Fibroblast of lung (primary cell): ENCODE measurements around the gene WDR12. TPM values are rescaled to one million over a fixed set of nuclear protein-coding genes. Genes with fewer than 3 reads are reported as not detected.
A peak's percentile ranks its signal among the peaks of the same experiment; 100 is the strongest.
"Not testable (repeated sequence)": the region's sequence is repeated elsewhere in the genome, so short reads cannot be mapped to it uniquely, and the experiment has no call there.

ENCODE experiments used
- DNase-seq, 2 donors: peaks; one replicate each; pipeline versions ENCODE4 v3.0.0 to v3.0.0-alpha.2; 2010; ENCODE audit warnings: low read depth in 2 of 2
- H2AFZ ChIP-seq: 2 replicates; pipeline ENCODE4 v1.5.1; 2012; ENCODE audit warnings: low read length, control low read depth, inconsistent platforms
- H3K27ac ChIP-seq: 2 replicates; pipeline ENCODE4 v1.5.1; 2011; ENCODE audit warnings: low read length, control low read depth; ENCODE audit not compliant: insufficient read depth
- H3K27me3 ChIP-seq: 2 replicates; pipeline ENCODE4 v1.5.1; 2011; ENCODE audit warnings: mild to moderate bottlenecking, low read length; ENCODE audit not compliant: control insufficient read depth, insufficient read depth
- H3K36me3 ChIP-seq: 2 replicates; pipeline ENCODE4 v1.5.1; 2011; ENCODE audit warnings: low read length; ENCODE audit not compliant: control insufficient read depth, insufficient read depth
- H3K4me1 ChIP-seq: 2 replicates; pipeline ENCODE4 v1.5.1; 2011; ENCODE audit warnings: low read length; ENCODE audit not compliant: control insufficient read depth, insufficient read depth; ENCODE audit errors: extremely low read depth
- H3K4me2 ChIP-seq: 2 replicates; pipeline ENCODE4 v1.5.1; 2011; ENCODE audit warnings: low read length, control low read depth; ENCODE audit not compliant: insufficient read depth; ENCODE audit errors: extremely low read depth
- H3K4me3 ChIP-seq, 4 experiments: fragments of 200-600 bp in 1 of 4; sonication (generic) in 1 of 4; replicated peaks in 1 of 4; 2 replicates each; pipeline ENCODE4 v1.5.1; 2011 to 2016; ENCODE audit warnings: low read length in 4 of 4, low read depth in 3 of 4, mild to moderate bottlenecking in 3 of 4, control low read depth in 2 of 4, inconsistent platforms in 1 of 4, mixed read lengths in 1 of 4; ENCODE audit not compliant: insufficient read depth in 1 of 4; ENCODE audit errors: control extremely low read depth in 1 of 4
- H3K79me2 ChIP-seq: 2 replicates; pipeline ENCODE4 v1.5.1; 2012; ENCODE audit warnings: mild to moderate bottlenecking, low read length, inconsistent platforms; ENCODE audit not compliant: control insufficient read depth, insufficient read depth
- H3K9ac ChIP-seq: 2 replicates; pipeline ENCODE4 v1.5.1; 2011; ENCODE audit warnings: mild to moderate bottlenecking, low read length, control low read depth; ENCODE audit not compliant: insufficient read depth
- H3K9me3 ChIP-seq: 2 replicates; pipeline ENCODE4 v1.5.1; 2012; ENCODE audit warnings: low read depth, low read length; ENCODE audit not compliant: control insufficient read depth, insufficient read depth
- H4K20me1 ChIP-seq: 2 replicates; pipeline ENCODE4 v1.5.1; 2011; ENCODE audit warnings: low read length; ENCODE audit not compliant: control insufficient read depth, insufficient read depth; ENCODE audit errors: extremely low read depth
- CTCF ChIP-seq, 2 donors: IDR thresholded peaks in 1 of 2; conservative IDR thresholded peaks in 1 of 2; 1 replicate in 1 of 2; 2 replicates in 1 of 2; pipeline ENCODE4 v1.5.1; 2011 to 2012; ENCODE audit warnings: low read length in 2 of 2, control low read depth in 1 of 2, inconsistent platforms in 1 of 2, low read depth in 1 of 2, mild to moderate bottlenecking in 1 of 2
- EZH2 ChIP-seq: IDR thresholded peaks from 2 replicates; pipeline ENCODE4 v1.5.1; 2012; ENCODE audit warnings: low read length, control low read depth, mild to moderate bottlenecking; ENCODE audit errors: missing control alignments
- polyA plus RNA-seq, 2 donors: library from polyadenylated mRNA; depleted of rRNA in 1 of 2; stranded (reverse) in 1 of 2; unstranded in 1 of 2; fragments of >200 nt; gene quantifications; 2 replicates each; pipeline ENCODE4 v1.2.1, GENCODE V29; 2011 to 2012; ENCODE audit warnings: missing spikeins in 1 of 2
- total RNA-seq: library from RNA; depleted of rRNA; stranded (reverse); fragments of >200 nt; gene quantifications from 2 replicates; pipeline ENCODE4 v1.2.1, GENCODE V29; 2014

WDR12 gene
- total and polyA plus RNA-seq, 2 donors (not counting 1 experiment from before 2014, with no cell fraction given), result 26.4 to 35.1 TPM

- Histone ChIP-seq H3K4me1 (no peaks in the 10 kb centered on the region), H3K9ac (no peak overlapping the region), H2AFZ (no peak overlapping the region), H3K4me2 (no peak overlapping the region), H3K9me3 (no peaks in the 10 kb centered on the region), H3K36me3 (no peaks in the 10 kb centered on the region), H3K4me3 (no peak overlapping the region), H4K20me1 (no peaks in the 10 kb centered on the region), H3K79me2 (peaks cover 33% of the 10 kb centered on the region), H3K27me3 (no peaks in the 10 kb centered on the region), H3K27ac (no peak overlapping the region)
- DNase-seq, result no peak
- TF ChIP-seq CTCF (conservative IDR thresholded peaks at IDR 0.05 in 1 of 2, IDR thresholded peaks at IDR 0.05 in 1 of 2; ENCODE audit: low read depth in 1 of 2, low read length in 2 of 2), result no peak
- TF ChIP-seq EZH2, result no peak
Measured at GRCh38 chr2:202908186-202908585, 3.3 kb downstream of the WDR12 start.

- not testable (repeated sequence) for H2AFZ ChIP-seq
- H3K79me2 ChIP-seq, result peaks cover 24% of the 10 kb centered on the region
Measured at GRCh38 chr2:202905507-202905906, 6.0 kb downstream of the WDR12 start.

GRCh38 chr2:202885190-202885589 is 26.3 kb downstream of the WDR12 start:
- Histone ChIP-seq H3K79me2 (no peaks in the 10 kb centered on the region), H3K9me3 (no peaks in the 10 kb centered on the region), H2AFZ (no peak overlapping the region), H3K27ac (no peak overlapping the region), H3K9ac (no peak overlapping the region), H3K4me3 (no peak overlapping the region), H3K4me1 (no peaks in the 10 kb centered on the region), H3K27me3 (no peaks in the 10 kb centered on the region), H4K20me1 (no peaks in the 10 kb centered on the region), H3K4me2 (no peak overlapping the region), H3K36me3 (peaks cover 2% of the 10 kb centered on the region)
- DNase-seq, result no peak
- TF ChIP-seq EZH2, result no peak

More at GRCh38 chr2:202905507-202905906, 6.0 kb downstream of the WDR12 start:
- H3K4me2 ChIP-seq, H3K4me3 ChIP-seq, H3K9me3 ChIP-seq, H3K27ac ChIP-seq, H4K20me1 ChIP-seq, H3K36me3 ChIP-seq, H3K9ac ChIP-seq, H3K27me3 ChIP-seq, DNase-seq, H3K4me1 ChIP-seq: not testable (repeated sequence)

GRCh38 chr2:202883987-202884675 is 27.3 kb downstream of the WDR12 start:
- Histone ChIP-seq H3K36me3 (peaks cover 2% of the 10 kb centered on the region), H3K9me3 (no peaks in the 10 kb centered on the region), H3K79me2 (no peaks in the 10 kb centered on the region), H3K4me2 (no peak overlapping the region), H3K9ac (no peak overlapping the region), H3K4me3 (no peak overlapping the region), H3K27me3 (no peaks in the 10 kb centered on the region), H3K27ac (no peak overlapping the region), H4K20me1 (no peaks in the 10 kb centered on the region), H3K4me1 (no peaks in the 10 kb centered on the region), H2AFZ (no peak overlapping the region)
- peak in 1 of 2 donors; percentile 60 for DNase-seq
- TF ChIP-seq EZH2 (no peak), CTCF (conservative IDR thresholded peaks at IDR 0.05 in 1 of 2, IDR thresholded peaks at IDR 0.05 in 1 of 2; ENCODE audit: low read depth in 1 of 2, low read length in 2 of 2) (no peak)
